SK-N-SH treated with all-trans-retinoic acid at 6 μM for 48 hours (cell line): Measurements from ENCODE around the gene SMAP1.
A peak's percentile ranks its signal among the peaks of the same experiment; 100 is the strongest.

Source experiments
- ATAC-seq: fragments of 200-7000 bp; cut with Tn5 transposase; 3 replicates; pipeline ENCODE4 v1.9.1; 2020; ENCODE audit warnings: mild to moderate bottlenecking, moderate library complexity
- ARNTL ChIP-seq: fragments of 450-650 bp; formaldehyde crosslinking; IDR thresholded peaks from 2 replicates; pipeline ENCODE4 v1.5.0; 2020; ENCODE audit warnings: low read depth, mild to moderate bottlenecking, moderate library complexity, borderline replicate concordance
- BACH2 ChIP-seq: fragments of 250-450 bp; sonication (Bioruptor Pico); IDR thresholded peaks from 2 replicates; pipeline ENCODE4 v1.9.0; 2021; ENCODE audit warnings: mild to moderate bottlenecking, borderline replicate concordance
- GLIS3 ChIP-seq: fragments of 250-450 bp; sonication (Bioruptor Pico); IDR thresholded peaks from 2 replicates; pipeline ENCODE4 v1.5.0; 2020; ENCODE audit warnings: mild to moderate bottlenecking, moderate library complexity
- ISL1 ChIP-seq: fragments of 250-450 bp; sonication (Bioruptor Pico); IDR thresholded peaks from 2 replicates; pipeline ENCODE4 v2.1.2; 2022; ENCODE audit warnings: mild to moderate bottlenecking, moderate library complexity
- PPARA ChIP-seq: fragments of 250-450 bp; sonication (Bioruptor Pico); IDR thresholded peaks from 2 replicates; pipeline ENCODE4 v1.5.0; 2020; ENCODE audit warnings: mild to moderate bottlenecking, borderline replicate concordance
- RARB ChIP-seq: fragments of 250-450 bp; sonication (Bioruptor Pico); IDR thresholded peaks from 2 replicates; pipeline ENCODE4 v1.8.0; 2021; ENCODE audit warnings: mild to moderate bottlenecking, moderate library complexity
- TCF4 ChIP-seq: fragments of 250-450 bp; sonication (Bioruptor Pico); IDR thresholded peaks from 2 replicates; pipeline ENCODE4 v1.8.0; 2021; ENCODE audit warnings: mild to moderate bottlenecking, moderate library complexity, borderline replicate concordance
- ZC3H10 ChIP-seq: fragments of 250-450 bp; sonication (Bioruptor Pico); IDR thresholded peaks from 2 replicates; pipeline ENCODE4 v1.5.1; 2021; ENCODE audit warnings: mild to moderate bottlenecking, moderate library complexity
- ZFP3 ChIP-seq: fragments of 250-450 bp; sonication (Bioruptor Pico); IDR thresholded peaks from 2 replicates; pipeline ENCODE4 v1.5.0; 2020; ENCODE audit warnings: mild to moderate bottlenecking, moderate library complexity
- ZNF565 ChIP-seq: fragments of 450-650 bp; formaldehyde crosslinking; conservative IDR thresholded peaks from 2 replicates; pipeline ENCODE4 v1.5.0; 2020; ENCODE audit warnings: low read depth, mild to moderate bottlenecking, moderate library complexity
- ZNF8 ChIP-seq: fragments of 450-650 bp; formaldehyde crosslinking; IDR thresholded peaks from 2 replicates; pipeline ENCODE4 v1.5.0; 2020; ENCODE audit warnings: mild to moderate bottlenecking, moderate library complexity
- TF ChIP-seq, protein P1 (sequence below): fragments of 250-450 bp; sonication (Bioruptor Pico); IDR thresholded peaks from 2 replicates; pipeline ENCODE4 v1.8.0; 2021; ENCODE audit warnings: low read depth, mild to moderate bottlenecking, moderate library complexity, borderline replicate concordance
- TF ChIP-seq, protein P2 (sequence below): fragments of 250-450 bp; sonication (Bioruptor Pico); IDR thresholded peaks from 2 replicates; pipeline ENCODE4 v1.5.1; 2020; ENCODE audit warnings: low read depth, mild to moderate bottlenecking, moderate library complexity
- TF ChIP-seq, protein P3 (sequence below): fragments of 250-450 bp; sonication (Bioruptor Pico); IDR thresholded peaks from 2 replicates; pipeline ENCODE4 v1.5.1; 2021; ENCODE audit warnings: mild to moderate bottlenecking, moderate library complexity
- TF ChIP-seq, protein P4 (sequence below): fragments of 250-450 bp; sonication (Bioruptor Pico); IDR thresholded peaks from 2 replicates; pipeline ENCODE4 v1.8.0; 2020; ENCODE audit warnings: mild to moderate bottlenecking, moderate library complexity, borderline replicate concordance

Gene SMAP1

DNA sequence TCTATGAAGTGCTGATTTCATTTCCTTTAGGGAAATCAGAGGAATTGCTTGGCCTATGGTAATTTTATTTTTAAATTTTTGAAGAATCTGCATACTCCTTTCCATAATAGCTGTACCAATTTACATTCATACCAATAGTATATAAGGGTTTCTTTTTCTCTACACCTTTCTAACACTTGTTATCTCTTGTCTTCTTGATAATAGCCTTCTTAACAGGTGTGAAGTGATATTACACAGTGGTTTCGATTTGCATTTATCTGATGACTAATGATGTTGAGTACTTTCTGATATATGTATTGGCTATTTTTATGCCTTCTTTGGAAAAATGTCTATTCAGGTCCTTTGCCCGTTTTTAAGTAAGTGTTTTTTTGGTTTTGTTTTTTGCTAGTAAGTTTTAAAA is 40.8 kb downstream of the SMAP1 start:
- TF ChIP-seq BACH2 (CRISPR knock-in tag) = no peak
- TF ChIP-seq, protein P1, sequence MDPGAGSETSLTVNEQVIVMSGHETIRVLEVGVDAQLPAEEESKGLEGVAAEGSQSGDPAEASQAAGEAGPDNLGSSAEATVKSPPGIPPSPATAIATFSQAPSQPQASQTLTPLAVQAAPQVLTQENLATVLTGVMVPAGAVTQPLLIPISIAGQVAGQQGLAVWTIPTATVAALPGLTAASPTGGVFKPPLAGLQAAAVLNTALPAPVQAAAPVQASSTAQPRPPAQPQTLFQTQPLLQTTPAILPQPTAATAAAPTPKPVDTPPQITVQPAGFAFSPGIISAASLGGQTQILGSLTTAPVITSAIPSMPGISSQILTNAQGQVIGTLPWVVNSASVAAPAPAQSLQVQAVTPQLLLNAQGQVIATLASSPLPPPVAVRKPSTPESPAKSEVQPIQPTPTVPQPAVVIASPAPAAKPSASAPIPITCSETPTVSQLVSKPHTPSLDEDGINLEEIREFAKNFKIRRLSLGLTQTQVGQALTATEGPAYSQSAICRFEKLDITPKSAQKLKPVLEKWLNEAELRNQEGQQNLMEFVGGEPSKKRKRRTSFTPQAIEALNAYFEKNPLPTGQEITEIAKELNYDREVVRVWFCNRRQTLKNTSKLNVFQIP (CRISPR knock-in tag) = no peak
- no peak for TF ChIP-seq TCF4 (CRISPR knock-in tag)
- no peak for TF ChIP-seq GLIS3

DNA sequence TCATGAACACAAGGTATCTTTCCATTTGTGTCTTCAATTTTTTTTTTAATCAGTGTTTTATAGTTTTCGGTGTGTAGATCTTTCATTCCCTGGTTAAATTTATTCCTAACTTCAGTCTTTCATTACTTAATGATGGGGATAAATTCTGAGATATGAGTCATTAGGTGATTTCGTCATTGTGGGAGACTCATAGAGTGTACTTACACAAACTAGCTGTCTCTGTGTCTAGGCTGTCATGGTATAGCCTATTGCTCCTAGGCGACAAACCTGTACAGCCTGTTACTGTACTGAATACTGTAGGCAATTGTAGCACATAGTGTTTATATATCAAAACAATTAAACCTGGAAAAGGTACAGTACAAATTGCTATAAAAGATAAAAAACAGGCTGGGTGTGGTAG is 42.1 kb downstream of the SMAP1 start:
- no peak for TF ChIP-seq RARB (CRISPR knock-in tag)
- no peak for TF ChIP-seq PPARA (CRISPR knock-in tag)
- no peak for TF ChIP-seq GLIS3
- TF ChIP-seq ARNTL = no peak
- TF ChIP-seq, protein P2, sequence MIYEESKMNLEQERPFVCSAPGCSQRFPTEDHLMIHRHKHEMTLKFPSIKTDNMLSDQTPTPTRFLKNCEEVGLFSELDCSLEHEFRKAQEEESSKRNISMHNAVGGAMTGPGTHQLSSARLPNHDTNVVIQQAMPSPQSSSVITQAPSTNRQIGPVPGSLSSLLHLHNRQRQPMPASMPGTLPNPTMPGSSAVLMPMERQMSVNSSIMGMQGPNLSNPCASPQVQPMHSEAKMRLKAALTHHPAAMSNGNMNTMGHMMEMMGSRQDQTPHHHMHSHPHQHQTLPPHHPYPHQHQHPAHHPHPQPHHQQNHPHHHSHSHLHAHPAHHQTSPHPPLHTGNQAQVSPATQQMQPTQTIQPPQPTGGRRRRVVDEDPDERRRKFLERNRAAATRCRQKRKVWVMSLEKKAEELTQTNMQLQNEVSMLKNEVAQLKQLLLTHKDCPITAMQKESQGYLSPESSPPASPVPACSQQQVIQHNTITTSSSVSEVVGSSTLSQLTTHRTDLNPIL = no peak
- no peak for TF ChIP-seq ISL1 (CRISPR knock-in tag)
- no peak for TF ChIP-seq ZNF8 (CRISPR knock-in tag)
- TF ChIP-seq, protein P3, sequence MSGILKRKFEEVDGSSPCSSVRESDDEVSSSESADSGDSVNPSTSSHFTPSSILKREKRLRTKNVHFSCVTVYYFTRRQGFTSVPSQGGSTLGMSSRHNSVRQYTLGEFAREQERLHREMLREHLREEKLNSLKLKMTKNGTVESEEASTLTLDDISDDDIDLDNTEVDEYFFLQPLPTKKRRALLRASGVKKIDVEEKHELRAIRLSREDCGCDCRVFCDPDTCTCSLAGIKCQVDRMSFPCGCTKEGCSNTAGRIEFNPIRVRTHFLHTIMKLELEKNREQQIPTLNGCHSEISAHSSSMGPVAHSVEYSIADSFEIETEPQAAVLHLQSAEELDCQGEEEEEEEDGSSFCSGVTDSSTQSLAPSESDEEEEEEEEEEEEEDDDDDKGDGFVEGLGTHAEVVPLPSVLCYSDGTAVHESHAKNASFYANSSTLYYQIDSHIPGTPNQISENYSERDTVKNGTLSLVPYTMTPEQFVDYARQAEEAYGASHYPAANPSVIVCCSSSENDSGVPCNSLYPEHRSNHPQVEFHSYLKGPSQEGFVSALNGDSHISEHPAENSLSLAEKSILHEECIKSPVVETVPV (CRISPR knock-in tag) = no peak
- no peak for TF ChIP-seq ZC3H10 (CRISPR knock-in tag)
- TF ChIP-seq, protein P1 (CRISPR knock-in tag) = no peak
- TF ChIP-seq, protein P4, sequence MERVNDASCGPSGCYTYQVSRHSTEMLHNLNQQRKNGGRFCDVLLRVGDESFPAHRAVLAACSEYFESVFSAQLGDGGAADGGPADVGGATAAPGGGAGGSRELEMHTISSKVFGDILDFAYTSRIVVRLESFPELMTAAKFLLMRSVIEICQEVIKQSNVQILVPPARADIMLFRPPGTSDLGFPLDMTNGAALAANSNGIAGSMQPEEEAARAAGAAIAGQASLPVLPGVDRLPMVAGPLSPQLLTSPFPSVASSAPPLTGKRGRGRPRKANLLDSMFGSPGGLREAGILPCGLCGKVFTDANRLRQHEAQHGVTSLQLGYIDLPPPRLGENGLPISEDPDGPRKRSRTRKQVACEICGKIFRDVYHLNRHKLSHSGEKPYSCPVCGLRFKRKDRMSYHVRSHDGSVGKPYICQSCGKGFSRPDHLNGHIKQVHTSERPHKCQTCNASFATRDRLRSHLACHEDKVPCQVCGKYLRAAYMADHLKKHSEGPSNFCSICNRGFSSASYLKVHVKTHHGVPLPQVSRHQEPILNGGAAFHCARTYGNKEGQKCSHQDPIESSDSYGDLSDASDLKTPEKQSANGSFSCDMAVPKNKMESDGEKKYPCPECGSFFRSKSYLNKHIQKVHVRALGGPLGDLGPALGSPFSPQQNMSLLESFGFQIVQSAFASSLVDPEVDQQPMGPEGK (CRISPR knock-in tag) = no peak
- no peak for TF ChIP-seq ZFP3 (CRISPR knock-in tag)
- no peak for TF ChIP-seq ZNF565
- peak; percentile 36; the same call in 2 of the 3 replicates for ATAC-seq

More for the DNA sequence above, 40.8 kb downstream of the SMAP1 start:
- no peak for ATAC-seq

DNA sequence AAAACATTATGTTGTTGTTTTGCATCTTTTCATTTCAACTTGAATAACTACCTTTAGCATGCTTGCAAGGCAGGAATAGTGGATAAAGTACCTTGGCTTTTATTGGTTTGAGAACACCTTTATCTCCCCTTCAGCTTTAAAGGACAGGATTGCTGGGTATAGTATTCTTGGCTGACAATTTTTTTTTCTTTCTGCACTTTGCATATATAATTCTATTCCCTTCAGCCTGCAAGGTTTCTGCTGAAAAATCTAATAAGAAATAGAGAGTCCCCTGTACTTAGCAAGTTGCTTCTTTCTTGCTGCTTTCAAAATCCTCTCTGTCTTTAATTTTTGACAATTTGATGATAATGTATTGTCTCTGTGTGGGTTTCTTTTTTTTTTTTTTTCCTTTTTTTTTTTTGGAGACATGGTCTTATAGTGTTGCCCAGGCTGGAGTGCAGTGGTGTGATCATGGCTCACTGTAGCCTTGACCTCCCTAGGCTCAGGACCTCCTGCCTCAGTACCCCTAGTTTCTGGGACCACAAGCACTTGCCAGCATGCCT is 47.1 kb downstream of the SMAP1 start:
- no peak for ATAC-seq
- TF ChIP-seq, protein P2 = no peak
- TF ChIP-seq, protein P1 (CRISPR knock-in tag) = no peak
- TF ChIP-seq ISL1 (CRISPR knock-in tag) = no peak
